Limb (tissue), 2 donors: ENCODE results near the gene HACD2.

Source experiments
- DNase-seq, 2 donors: peaks; one replicate each; pipeline ENCODE4 v3.0.0-alpha.2; 2016; ENCODE audit errors: extremely low spot score in 2 of 2

The HACD2 gene

GRCh38 chr3:123571264-123571972 is 13.4 kb downstream of the HACD2 start:
- no peak for DNase-seq

DNA sequence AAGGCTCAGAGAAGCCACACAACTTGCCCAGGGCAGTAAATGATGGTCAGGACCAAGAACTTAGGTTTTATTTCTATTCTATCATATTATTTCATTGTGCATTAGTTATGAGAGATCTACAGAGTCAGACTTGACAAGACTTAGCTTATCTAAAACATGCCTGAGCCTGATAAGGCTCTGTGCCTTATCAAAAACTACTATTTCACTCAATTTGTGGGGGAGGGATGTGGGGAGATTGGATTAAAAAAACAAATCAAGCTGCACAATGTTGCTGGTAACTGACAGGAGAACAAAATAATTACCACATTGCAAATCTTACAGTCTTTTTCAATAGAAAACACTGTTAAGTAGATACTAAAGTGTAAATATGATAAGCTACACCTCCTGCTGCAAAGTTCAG is 16.0 kb downstream of the HACD2 start:
- DNase-seq, result no peak

DNA sequence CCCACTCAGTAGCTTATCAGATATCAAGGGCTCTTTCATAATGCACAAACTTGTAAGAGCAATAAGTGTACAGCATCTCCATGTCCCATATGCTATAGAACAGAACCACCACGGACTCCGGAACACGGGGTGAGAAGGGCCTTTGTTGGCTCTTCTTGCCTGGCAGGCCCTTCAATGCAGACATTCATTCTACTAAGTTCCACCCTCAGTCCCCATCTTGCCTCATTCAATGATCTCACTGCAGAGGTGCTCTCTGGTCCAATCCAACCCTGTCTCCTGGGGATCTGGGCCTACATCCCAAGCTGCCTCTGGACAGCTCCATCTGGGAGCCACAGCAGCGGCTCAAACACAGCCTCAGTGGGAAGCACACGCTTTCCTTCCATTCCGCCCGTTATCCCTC is 16.8 kb downstream of the HACD2 start:
- DNase-seq, result no peak

DNA sequence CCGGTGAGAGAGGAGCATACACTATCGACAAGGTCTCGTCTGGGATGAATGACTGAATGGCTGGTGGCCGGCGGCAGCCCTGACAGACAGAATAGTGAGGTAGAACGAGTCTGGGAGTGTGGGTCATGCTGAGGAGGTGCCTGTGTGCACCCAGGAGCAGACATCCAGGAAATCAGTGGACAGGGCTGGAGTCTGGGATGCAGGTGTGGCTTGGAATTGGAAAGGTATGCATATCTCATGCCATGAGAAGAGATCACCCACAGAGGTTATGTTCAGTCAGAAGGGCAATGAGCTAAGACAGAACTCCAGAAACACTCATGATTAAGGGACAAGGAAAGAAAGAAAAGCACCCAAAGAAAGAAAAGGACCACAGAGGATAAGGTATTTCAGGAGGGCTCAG is 20.8 kb downstream of the HACD2 start:
- no peak for DNase-seq

- DNase-seq, result no peak
These were observed 22.3 kb downstream of the HACD2 start for GRCh38 chr3:123562547-123562946.

GRCh38 chr3:123561188-123561587 is 23.7 kb downstream of the HACD2 start:
- DNase-seq, result no peak

DNA sequence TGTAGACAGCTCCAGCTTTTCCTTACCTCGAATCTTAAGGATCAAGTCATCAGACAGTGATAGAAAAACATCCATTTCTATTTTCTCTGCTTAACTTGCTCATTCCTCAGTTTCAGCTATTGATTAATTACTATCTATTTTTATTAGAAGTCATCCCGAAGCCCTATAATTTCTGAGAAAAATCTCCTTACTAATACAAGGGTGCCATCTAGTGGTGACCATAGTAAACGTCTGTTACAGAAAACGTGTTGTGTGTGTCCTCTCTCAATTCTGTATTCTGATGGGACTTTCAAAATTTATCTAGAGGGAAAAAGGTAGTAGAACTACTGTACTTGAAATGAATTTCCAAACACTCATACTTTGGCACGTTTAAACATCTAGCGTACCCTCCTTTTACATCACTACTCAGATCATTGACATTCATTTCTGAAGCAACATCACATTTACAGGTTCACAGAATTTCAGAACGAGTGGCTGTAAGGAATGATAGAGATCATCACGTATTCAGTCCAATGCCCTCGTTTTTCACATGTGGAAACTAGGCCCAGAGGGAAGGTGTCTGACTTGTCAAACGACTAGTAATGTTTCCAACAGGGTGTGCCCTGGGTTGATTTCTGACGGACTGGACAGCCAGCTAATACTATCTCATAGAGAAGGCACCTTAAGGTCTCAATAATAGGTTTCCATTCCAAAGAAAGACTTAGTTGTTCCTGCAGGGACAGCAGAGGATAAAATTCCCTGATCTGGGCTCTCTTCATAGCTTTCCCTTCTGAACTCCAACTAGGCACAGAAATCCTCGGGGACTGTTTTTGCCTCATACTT is 25.6 kb downstream of the HACD2 start:
- DNase-seq, result peak in 1 of 2 donors; percentile 77

- DNase-seq, result no peak
These were observed 31.3 kb downstream of the HACD2 start for GRCh38 chr3:123553536-123553935.

- no peak for DNase-seq
These were observed 32.1 kb downstream of the HACD2 start for GRCh38 chr3:123552768-123553167.

- no peak for DNase-seq
These were observed 32.6 kb downstream of the HACD2 start for GRCh38 chr3:123552095-123552714.

GRCh38 chr3:123547881-123548519 is 36.9 kb downstream of the HACD2 start:
- DNase-seq, result no peak

DNA sequence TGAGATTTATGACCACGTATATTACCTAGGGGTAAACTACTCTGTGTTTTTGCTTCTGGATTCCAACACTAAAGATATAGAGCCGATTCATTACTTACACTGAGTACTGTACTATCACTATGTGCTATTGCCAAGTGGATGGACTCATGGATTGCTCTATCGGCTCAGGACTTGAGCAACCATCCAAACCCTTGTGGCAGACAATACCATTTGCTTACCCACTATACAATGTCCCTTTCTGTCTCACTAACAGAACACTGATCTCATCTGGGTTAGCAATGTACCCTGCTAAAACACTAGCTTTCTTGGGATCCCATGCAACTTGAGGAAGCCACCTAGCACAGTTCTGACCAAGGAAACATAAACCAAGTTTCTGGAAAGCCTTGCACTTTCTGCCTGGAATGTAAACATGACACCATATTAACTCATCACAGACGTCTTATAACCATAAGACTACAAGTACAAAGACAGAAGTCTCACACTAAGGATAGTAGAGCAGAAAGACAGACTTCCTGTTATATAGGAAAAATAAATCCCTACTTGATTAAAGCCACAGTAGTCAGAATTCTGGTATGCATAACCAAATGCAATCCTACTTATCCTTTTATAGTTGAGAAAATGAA is 38.6 kb downstream of the HACD2 start:
- no peak for DNase-seq

DNA sequence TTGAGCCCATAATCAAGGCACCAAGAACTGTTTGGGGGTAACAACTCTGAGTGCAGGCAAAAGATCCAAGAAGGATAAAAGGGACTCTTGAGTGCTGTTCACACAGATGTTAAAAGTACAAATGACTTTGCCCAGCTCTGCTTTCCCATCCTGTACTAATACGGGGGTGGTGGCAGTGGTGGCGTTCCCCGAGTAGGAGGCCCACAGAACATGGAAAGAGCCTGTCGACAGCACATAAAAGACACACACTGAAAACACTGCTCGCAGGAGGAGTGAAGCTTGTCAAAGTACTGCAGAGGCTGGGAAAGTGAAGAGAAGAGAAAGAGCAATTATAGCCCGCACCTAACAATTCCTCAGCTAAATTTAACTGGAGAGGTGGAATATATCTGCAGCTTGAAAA is 40.9 kb downstream of the HACD2 start:
- DNase-seq, result no peak

DNA sequence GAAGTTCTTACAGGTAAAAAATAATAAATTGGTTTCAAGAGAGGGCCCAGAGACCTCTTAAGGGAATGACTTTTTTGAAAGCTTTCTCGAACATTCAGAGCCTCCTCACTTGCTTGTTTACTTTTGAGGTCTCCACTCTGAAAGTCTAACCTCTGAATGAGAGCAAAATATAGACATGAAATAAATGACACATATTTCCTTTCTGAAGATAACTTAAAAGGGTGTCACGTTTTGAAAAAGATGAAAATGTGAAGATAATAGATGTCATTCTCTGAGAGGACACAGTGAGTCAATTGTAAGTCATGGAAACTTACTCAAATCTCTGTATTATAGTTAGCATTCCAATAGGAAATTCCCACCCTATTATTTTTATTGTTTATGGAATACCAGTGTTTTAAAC is 44.6 kb downstream of the HACD2 start:
- no peak for DNase-seq

- no peak for DNase-seq
These were observed 48.5 kb downstream of the HACD2 start for GRCh38 chr3:123536153-123536895.

- DNase-seq, result no peak
These were observed 49.3 kb downstream of the HACD2 start for GRCh38 chr3:123535580-123535979.

- no peak for DNase-seq
These were observed 50.6 kb downstream of the HACD2 start for GRCh38 chr3:123534264-123534663.

DNA sequence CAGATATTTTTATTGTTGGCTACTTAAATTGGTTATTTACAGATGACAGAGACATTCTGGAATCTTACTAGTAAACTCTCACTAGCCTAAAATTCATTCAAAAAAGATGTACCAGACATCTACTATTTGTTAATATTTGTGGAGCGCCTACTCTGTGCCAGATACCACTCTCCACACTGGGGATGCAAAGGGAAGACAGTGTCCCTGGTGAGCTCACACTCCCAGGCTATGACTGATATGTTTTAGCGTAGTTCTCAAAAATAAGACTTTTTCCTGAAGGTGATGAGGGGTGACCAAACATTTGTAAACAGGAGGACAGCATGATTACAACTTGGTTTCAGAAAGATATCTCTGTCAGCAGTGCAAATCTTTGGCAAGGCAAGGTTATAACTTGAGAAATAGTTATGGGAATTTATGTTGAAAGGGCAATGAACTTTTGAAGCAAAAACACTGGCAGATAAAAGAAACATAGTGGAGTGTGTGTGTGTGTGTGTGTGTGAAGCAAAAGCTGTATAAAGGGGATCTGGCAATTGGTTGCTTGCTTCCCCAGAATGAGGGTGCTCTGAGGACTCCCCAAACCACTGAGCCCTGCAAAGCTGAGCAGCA is 51.2 kb downstream of the HACD2 start:
- no peak for DNase-seq

- no peak for DNase-seq
These were observed 56.7 kb downstream of the HACD2 start for GRCh38 chr3:123528130-123528529.

DNA sequence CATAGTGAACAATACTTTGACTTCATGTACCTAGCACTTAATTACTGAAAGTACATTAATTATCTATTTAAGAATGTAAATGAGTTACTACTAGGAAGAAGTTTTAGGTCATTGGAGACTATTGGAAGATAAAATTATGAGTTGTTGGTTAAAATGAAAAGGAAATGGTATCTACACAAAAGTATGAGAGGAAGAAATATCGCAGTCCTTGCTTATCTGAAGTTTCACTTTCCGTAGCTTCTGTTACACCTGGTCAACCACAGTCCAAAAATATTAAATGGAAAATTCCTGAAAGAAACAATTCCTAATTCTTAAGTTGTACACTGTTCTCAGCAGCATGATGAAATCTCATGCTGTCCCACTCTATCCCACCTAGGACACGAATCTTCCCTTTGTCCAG is 57.8 kb downstream of the HACD2 start:
- no peak for DNase-seq
